OCI-LY1 (cell line): ENCODE data around the gene AGBL3.

Experiments
- EZH2 ChIP-seq: fragments of 200-600 bp; sonication (generic), shearing (Covaris generic); IDR thresholded peaks from 2 replicates; pipeline ENCODE4 v1.8.0; 2017; ENCODE audit warnings: borderline replicate concordance, mixed run types, mild to moderate bottlenecking, antibody characterized with exemption, low read length, moderate library complexity, mixed read lengths
- TF ChIP-seq, protein P1 (sequence below): fragments of 200-600 bp; sonication (generic), shearing (Covaris generic); IDR thresholded peaks from 2 replicates; pipeline ENCODE4 v1.5.1; 2017; ENCODE audit warnings: mild to moderate bottlenecking, antibody characterized with exemption, low read length, moderate library complexity, mixed read lengths

DNA sequence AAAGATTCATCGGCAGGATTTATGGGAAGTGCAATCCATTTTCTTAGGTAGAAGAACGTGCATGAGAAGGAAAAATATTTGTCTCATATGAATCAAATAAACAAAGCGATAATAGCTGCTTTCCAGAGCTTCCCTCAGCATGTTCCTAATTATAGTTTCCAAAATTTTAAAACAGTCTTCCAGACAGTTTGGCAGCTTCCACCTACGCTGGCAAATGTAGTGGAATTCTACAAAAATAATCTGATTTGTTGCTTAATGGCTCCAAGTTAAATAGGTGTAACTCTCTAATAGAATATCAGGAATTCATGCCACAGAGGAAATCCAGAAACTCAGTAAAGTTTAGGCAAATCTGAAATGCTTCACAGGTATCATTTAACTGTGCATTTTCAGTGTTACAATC is 23.3 kb upstream of the AGBL3 start:
- TF ChIP-seq, protein P1, sequence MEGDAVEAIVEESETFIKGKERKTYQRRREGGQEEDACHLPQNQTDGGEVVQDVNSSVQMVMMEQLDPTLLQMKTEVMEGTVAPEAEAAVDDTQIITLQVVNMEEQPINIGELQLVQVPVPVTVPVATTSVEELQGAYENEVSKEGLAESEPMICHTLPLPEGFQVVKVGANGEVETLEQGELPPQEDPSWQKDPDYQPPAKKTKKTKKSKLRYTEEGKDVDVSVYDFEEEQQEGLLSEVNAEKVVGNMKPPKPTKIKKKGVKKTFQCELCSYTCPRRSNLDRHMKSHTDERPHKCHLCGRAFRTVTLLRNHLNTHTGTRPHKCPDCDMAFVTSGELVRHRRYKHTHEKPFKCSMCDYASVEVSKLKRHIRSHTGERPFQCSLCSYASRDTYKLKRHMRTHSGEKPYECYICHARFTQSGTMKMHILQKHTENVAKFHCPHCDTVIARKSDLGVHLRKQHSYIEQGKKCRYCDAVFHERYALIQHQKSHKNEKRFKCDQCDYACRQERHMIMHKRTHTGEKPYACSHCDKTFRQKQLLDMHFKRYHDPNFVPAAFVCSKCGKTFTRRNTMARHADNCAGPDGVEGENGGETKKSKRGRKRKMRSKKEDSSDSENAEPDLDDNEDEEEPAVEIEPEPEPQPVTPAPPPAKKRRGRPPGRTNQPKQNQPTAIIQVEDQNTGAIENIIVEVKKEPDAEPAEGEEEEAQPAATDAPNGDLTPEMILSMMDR, result no peak
- no peak for TF ChIP-seq EZH2
